Adrenal gland (tissue), 12 donors: ENCODE data around the gene C9orf50. TPM values are rescaled to one million over a fixed set of nuclear protein-coding genes. Genes with fewer than 3 reads are reported as not detected.
A peak's percentile ranks its signal among the peaks of the same experiment; 100 is the strongest.

Source experiments
- DNase-seq, 7 donors: peaks; one replicate each; pipeline ENCODE4 v3.0.0-alpha.2; 2019 to 2020
- H3K27ac ChIP-seq, 5 donors: fragments of 200-600 bp; sonication (generic) in 4 of 5; 1 replicate in 3 of 5; 2 replicates in 2 of 5; pipeline versions ENCODE4 v1.5.1 to v1.8.0; 2016 to 2020; ENCODE audit warnings: mild to moderate bottlenecking in 1 of 5
- H3K27me3 ChIP-seq: fragments of 200-600 bp; 2 replicates; pipeline ENCODE4 v1.8.0; 2021
- H3K36me3 ChIP-seq, 2 donors: fragments of 200-600 bp; replicated peaks in 1 of 2; 1 replicate in 1 of 2; 2 replicates in 1 of 2; pipeline versions ENCODE4 v1.5.1 to v1.8.0; 2018 to 2022
- H3K4me1 ChIP-seq, 2 donors: fragments of 200-600 bp; replicated peaks in 1 of 2; 1 replicate in 1 of 2; 2 replicates in 1 of 2; pipeline versions ENCODE4 v1.5.1 to v1.8.0; 2018 to 2021
- H3K4me3 ChIP-seq, 4 donors: fragments of 200-600 bp; sonication (generic) in 3 of 4; one replicate each; pipeline ENCODE4 v1.5.1; 2016 to 2018
- H3K9me3 ChIP-seq, 3 donors: fragments of 200-600 bp; sonication (generic) in 1 of 3; replicated peaks in 1 of 3; 1 replicate in 2 of 3; 2 replicates in 1 of 3; pipeline versions ENCODE4 v1.5.1 to v1.8.0; 2016 to 2021
- POLR2A ChIP-seq, 2 donors: fragments of 450-650 bp; IDR thresholded peaks; one replicate each; pipeline ENCODE4 v1.6.1; 2017; ENCODE audit warnings: antibody characterized with exemption in 2 of 2, mild to moderate bottlenecking in 2 of 2, moderate library complexity in 1 of 2
- WGBS, 4 donors: extraction: QIAGEN DNeasy Blood & Tissue Kit in 2 of 4; methylation state at CpG; one replicate each; pipeline versions ENCODE4 v1.1.5 to v1.1.7; 2013 to 2017; 5-methylcytosine and 5-hydroxymethylcytosine counted together
- intact Hi-C, 2 donors: fragments of 100-400 bp; cut with DNase I; formaldehyde crosslinking; loops; one replicate each; pipeline versions ENCODE4 v1.14.1 to v1.15.0; 2022 to 2023
- polyA plus RNA-seq, 3 donors: library from polyadenylated mRNA; stranded (reverse); fragments of 200-250 nt in 2 of 3; fragments of 350-450 nt in 1 of 3; fragmentation: Illumina TruSeq in 1 of 3; extraction: RNeasy Lipid Tissue Mini Kit (QIAGEN cat#74804) in 1 of 3; gene quantifications; one replicate each; pipeline ENCODE4 v1.2.3, GENCODE V29; 2013 to 2014
- total RNA-seq, 9 donors: library from RNA; depleted of rRNA in 4 of 9; stranded (reverse); fragments of >200 nt in 4 of 9; fragments of 120-200 nt in 1 of 9; fragmentation: NEBNext Ultra II Directional in 1 of 9; extraction: Animal tissue kit (Norgen Biotek cat#: 25700) in 1 of 9; gene quantifications; one replicate each; pipeline versions ENCODE4 v1.1.0 to v1.2.4, GENCODE V29; 2013 to 2023
- TF ChIP-seq, protein P1 (sequence below), 6 experiments: fragments of 450-650 bp in 4 of 6; fragments of 200-600 bp in 2 of 6; sonication (generic) in 1 of 6; IDR thresholded peaks; 1 replicate in 5 of 6; 2 replicates in 1 of 6; pipeline versions ENCODE4 v1.5.1 to v1.8.0; 2016 to 2021; ENCODE audit warnings: antibody characterized with exemption in 6 of 6, mild to moderate bottlenecking in 2 of 6, moderate library complexity in 1 of 6
- donor health status: healthy with polysubstance abuse.
- donor health status: Bipolar disorder and iron deficiency.
- donor health status: DM: yes; HTN: yes; CAD: no.
- donor health status: DM: no; HTN: no; CAD: no.
- donor health status: DM: no; HTN: no; CAD: no.
- donor health status: DM: yes; HTN: yes; CAD: no.

C9orf50 gene
- total and polyA plus RNA-seq, 12 donors: 0.11 to 0.74 (median 0.37) TPM; not detected in 7

DNA sequence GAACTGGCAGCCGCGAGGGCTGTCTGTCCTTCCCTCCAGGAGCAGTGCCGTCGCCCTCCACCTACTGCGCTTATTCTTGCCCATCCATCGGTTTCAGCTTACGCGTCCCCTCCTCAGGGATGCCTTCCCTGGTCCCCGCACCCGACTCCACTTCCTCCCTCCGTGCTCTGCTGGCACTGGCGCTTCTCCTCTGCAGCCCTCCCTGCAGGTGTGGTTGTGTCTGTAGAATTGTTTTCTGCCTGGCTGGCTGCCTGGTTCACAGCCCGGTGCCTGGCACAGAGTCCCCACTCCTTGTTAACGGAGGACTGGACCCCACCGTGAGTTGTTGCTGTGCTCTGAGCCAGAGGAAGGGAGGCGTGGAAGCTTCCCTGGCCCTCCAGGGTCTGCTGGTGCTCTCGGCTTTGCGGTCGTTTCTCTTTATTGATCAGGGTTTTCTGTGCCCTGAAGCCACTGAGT is 10.8 kb upstream of the C9orf50 start:
- peaks cover 0 to 39% of the 10 kb centered on the region in 2 donors for H3K36me3 ChIP-seq
- H3K27me3 ChIP-seq: no peaks in the 10 kb centered on the region
- no peak for TF ChIP-seq POLR2A (IDR thresholded peaks at IDR 0.05)
- TF ChIP-seq, protein P1, sequence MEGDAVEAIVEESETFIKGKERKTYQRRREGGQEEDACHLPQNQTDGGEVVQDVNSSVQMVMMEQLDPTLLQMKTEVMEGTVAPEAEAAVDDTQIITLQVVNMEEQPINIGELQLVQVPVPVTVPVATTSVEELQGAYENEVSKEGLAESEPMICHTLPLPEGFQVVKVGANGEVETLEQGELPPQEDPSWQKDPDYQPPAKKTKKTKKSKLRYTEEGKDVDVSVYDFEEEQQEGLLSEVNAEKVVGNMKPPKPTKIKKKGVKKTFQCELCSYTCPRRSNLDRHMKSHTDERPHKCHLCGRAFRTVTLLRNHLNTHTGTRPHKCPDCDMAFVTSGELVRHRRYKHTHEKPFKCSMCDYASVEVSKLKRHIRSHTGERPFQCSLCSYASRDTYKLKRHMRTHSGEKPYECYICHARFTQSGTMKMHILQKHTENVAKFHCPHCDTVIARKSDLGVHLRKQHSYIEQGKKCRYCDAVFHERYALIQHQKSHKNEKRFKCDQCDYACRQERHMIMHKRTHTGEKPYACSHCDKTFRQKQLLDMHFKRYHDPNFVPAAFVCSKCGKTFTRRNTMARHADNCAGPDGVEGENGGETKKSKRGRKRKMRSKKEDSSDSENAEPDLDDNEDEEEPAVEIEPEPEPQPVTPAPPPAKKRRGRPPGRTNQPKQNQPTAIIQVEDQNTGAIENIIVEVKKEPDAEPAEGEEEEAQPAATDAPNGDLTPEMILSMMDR (IDR thresholded peaks at IDR 0.05): no peak
- DNase-seq: no peak
- peak overlapping the region in 3 of 5 donors; percentile 26 to 95 (median 71) for H3K27ac ChIP-seq
- peak overlapping the region in 1 of 4 donors; percentile 32 for H3K4me3 ChIP-seq
- intact Hi-C loops: no loop called here
- H3K9me3 ChIP-seq: no peaks in the 10 kb centered on the region
- peaks cover 38 to 50% of the 10 kb centered on the region in 2 donors for H3K4me1 ChIP-seq
- WGBS, 4 donors: 46 to 61% (median 52%) methylated on average over 14 to 19 of the region's 19 CpGs

DNA sequence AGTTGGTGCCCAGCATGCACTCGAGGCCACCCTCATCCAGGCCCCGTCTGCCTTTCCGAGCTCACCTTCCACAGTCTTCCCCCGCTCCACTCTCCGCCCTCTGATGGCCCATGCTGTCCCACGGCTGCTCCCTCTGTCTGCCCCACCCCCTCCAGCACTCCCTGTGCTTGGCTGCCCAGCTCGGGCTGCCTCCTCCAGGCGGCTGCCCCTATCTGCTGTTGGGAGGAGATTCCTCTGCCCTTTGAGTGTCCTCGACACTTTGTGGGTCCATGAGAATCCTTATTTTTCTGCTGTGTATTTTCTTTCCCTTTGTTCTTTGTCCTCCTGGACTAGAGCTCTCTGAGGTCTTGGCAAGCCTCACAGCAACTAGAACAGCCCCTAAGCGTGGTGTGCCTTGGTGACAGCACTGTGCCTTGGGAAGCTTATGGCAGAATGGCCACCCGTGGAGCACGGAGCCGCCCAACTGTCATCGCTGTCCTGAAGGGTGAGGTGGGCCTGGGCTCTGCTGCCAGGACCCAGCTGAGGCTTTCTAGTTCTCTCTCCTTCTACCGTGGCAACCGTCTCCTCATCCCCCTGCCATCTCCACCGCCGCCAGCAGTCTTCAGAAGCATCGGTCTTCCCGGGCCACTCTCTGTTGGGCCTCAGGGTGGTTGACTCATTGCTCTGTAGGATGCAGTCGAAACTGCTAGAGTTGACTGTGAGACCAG is 10.2 kb upstream of the C9orf50 start:
- no peaks in the 10 kb centered on the region for H3K9me3 ChIP-seq
- peaks cover 38 to 50% of the 10 kb centered on the region in 2 donors for H3K4me1 ChIP-seq
- H3K4me3 ChIP-seq: peak overlapping the region in 1 of 4 donors; percentile 32
- peak overlapping the region; percentile 9 to 95 (median 26) for H3K27ac ChIP-seq
- 42 to 55% (median 48%) methylated on average over 16 to 21 of the region's 21 CpGs for WGBS, 4 donors
- H3K27me3 ChIP-seq: no peaks in the 10 kb centered on the region
- H3K36me3 ChIP-seq: peaks cover 0 to 34% of the 10 kb centered on the region in 2 donors
- intact Hi-C loops: no loop called here
- DNase-seq: peak in 6 of 7 donors; percentile 61 to 79 (median 75)
- TF ChIP-seq POLR2A (IDR thresholded peaks at IDR 0.05): peak in 1 of 2 donors; percentile 16
- TF ChIP-seq, protein P1 (IDR thresholded peaks at IDR 0.05): peak in 2 of 6 experiments; percentile 12 to 13

DNA sequence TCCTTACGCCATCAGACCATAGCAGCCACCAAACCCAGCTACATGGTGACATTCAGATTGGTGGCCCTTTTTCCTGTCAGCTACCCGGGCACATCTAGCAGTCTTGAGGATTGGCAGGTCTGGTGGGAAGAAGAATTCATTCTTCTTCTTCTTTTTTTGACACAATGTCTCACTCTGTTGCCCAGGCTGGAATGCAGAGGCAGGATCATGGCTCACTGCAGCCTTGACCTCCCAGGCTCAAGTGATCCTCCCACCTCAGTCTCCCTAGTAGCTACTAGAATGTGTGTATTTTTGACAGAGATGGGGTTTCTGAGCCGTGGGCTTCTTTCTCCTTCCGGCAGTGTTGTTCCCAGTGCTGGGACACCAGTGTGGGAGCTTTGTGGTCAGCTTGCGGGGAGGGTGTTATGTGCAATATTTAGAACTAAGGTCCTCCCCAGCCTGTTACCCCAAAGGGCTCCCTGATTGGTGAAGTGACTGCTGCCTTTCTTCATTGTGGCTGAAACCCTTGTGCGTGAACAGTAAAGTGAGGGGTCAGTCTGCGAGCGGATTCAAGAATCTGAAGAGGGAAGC is 8.4 kb upstream of the C9orf50 start:
- peak in 1 of 7 donors; percentile 58 for DNase-seq
- Histone ChIP-seq H3K36me3 (peaks cover 0 to 16% of the 10 kb centered on the region in 2 donors), H3K27ac (peak overlapping the region in 3 of 5 donors; percentile 94 to 98 (median 95)), H3K9me3 (no peaks in the 10 kb centered on the region), H3K4me1 (peaks cover 38 to 50% of the 10 kb centered on the region in 2 donors), H3K27me3 (no peaks in the 10 kb centered on the region), H3K4me3 (peak overlapping the region in 2 of 4 donors; percentile 0 to 86)
- 70 to 82% (median 76%) methylated on average over 8 of the region's 8 CpGs for WGBS, 4 donors
- no peak for TF ChIP-seq POLR2A (IDR thresholded peaks at IDR 0.05)
- TF ChIP-seq, protein P1 (IDR thresholded peaks at IDR 0.05): no peak
- intact Hi-C loops: no loop called here

DNA sequence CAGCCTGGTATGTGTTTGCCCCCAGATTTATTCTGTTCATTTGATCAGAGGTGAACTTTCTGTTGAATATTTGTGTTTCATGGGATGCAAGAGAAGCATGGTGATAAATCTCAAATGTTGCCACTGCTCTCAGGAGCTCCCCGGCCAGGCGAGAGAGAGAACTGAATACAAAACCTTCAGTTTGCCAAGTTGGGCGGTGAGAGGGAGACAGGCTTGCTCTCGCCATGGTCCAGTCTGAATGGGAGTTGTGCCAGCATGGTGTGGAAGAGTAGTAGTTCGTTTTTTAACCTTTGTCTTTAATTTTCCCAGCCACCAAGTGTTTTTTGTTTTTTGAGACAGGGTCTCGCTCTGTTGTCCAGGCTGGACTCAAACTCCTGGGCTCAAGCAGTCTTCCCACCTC is 7.8 kb upstream of the C9orf50 start:
- peak overlapping the region in 1 of 4 donors; percentile 86 for H3K4me3 ChIP-seq
- peak overlapping the region; percentile 11 to 98 (median 94) for H3K27ac ChIP-seq
- peaks cover 0 to 9% of the 10 kb centered on the region in 2 donors for H3K36me3 ChIP-seq
- no peaks in the 10 kb centered on the region for H3K27me3 ChIP-seq
- no peaks in the 10 kb centered on the region for H3K9me3 ChIP-seq
- DNase-seq: peak in 5 of 7 donors; percentile 58 to 70 (median 62)
- H3K4me1 ChIP-seq: peaks cover 38 to 50% of the 10 kb centered on the region in 2 donors
- intact Hi-C loops: no loop called here
- WGBS, 4 donors: 46 to 55% (median 51%) methylated on average over 5 to 6 of the region's 6 CpGs
- TF ChIP-seq, protein P1 (IDR thresholded peaks at IDR 0.05): peak in 3 of 6 experiments; percentile 13 to 18 (median 14)
- TF ChIP-seq POLR2A (IDR thresholded peaks at IDR 0.05): no peak
